GM23248 (cell line): ENCODE data around the gene TCTA. TPM values are rescaled to one million over a fixed set of nuclear protein-coding genes. Genes with fewer than 3 reads are reported as not detected.

ENCODE experiments used
- DNase-seq: peaks from one replicate; pipeline ENCODE4 v3.0.0-alpha.2; 2015
- H2AFZ ChIP-seq: fragments of 200-600 bp; sonication (generic); 2 replicates; pipeline ENCODE4 v1.6.1; 2016; ENCODE audit warnings: antibody characterized with exemption
- H3F3A ChIP-seq: fragments of 200-600 bp; sonication (generic); 2 replicates; pipeline ENCODE4 v1.6.1; 2016; ENCODE audit warnings: mild to moderate bottlenecking, antibody characterized with exemption, mixed run types; ENCODE audit not compliant: insufficient read depth
- H3K27ac ChIP-seq: fragments of 200-600 bp; sonication (generic); 2 replicates; pipeline ENCODE4 v1.5.1; 2016; ENCODE audit warnings: mild to moderate bottlenecking
- H3K27me3 ChIP-seq: fragments of 200-600 bp; sonication (generic); replicated peaks from 2 replicates; pipeline ENCODE4 v1.6.1; 2016; ENCODE audit warnings: mild to moderate bottlenecking; ENCODE audit not compliant: insufficient read depth
- H3K36me3 ChIP-seq: fragments of 200-600 bp; sonication (generic); 2 replicates; pipeline ENCODE4 v1.6.1; 2016; ENCODE audit warnings: low read depth, mild to moderate bottlenecking
- H3K4me1 ChIP-seq: fragments of 200-600 bp; sonication (generic); 2 replicates; pipeline ENCODE4 v1.6.1; 2016; ENCODE audit warnings: mild to moderate bottlenecking; ENCODE audit not compliant: insufficient read depth
- H3K4me2 ChIP-seq: fragments of 200-600 bp; sonication (generic); one replicate; pipeline ENCODE4 v1.6.1; 2016; ENCODE audit warnings: mild to moderate bottlenecking; ENCODE audit not compliant: unreplicated experiment
- H3K4me3 ChIP-seq: fragments of 200-600 bp; sonication (generic); 2 replicates; pipeline ENCODE4 v1.5.1; 2016; ENCODE audit warnings: mild to moderate bottlenecking
- H3K79me2 ChIP-seq: fragments of 200-600 bp; sonication (generic); 2 replicates; pipeline ENCODE4 v1.6.1; 2016; ENCODE audit warnings: mild to moderate bottlenecking; ENCODE audit not compliant: insufficient read depth
- H3K9ac ChIP-seq: fragments of 200-600 bp; sonication (generic); 2 replicates; pipeline ENCODE4 v1.6.1; 2016; ENCODE audit warnings: mild to moderate bottlenecking
- H3K9me2 ChIP-seq: fragments of 200-600 bp; sonication (generic); 2 replicates; pipeline ENCODE4 v1.6.1; 2016; ENCODE audit warnings: mixed run types, mild to moderate bottlenecking, moderate library complexity; ENCODE audit not compliant: insufficient read depth
- H3K9me3 ChIP-seq: fragments of 200-600 bp; sonication (generic); one replicate; pipeline ENCODE4 v1.6.1; 2017; ENCODE audit warnings: low read depth
- H4K20me1 ChIP-seq: fragments of 200-600 bp; sonication (generic); 2 replicates; pipeline ENCODE4 v1.6.0; 2016; ENCODE audit not compliant: insufficient read depth
- EZH2 ChIP-seq: fragments of 200-600 bp; sonication (generic); IDR thresholded peaks from 2 replicates; pipeline ENCODE4 v1.6.1; 2018; ENCODE audit warnings: antibody characterized with exemption, mild to moderate bottlenecking; ENCODE audit not compliant: insufficient read depth, poor library complexity, severe bottlenecking
- EZH2phosphoT487 ChIP-seq: fragments of 200-600 bp; sonication (generic); IDR thresholded peaks from 2 replicates; pipeline ENCODE4 v1.6.1; 2018; ENCODE audit warnings: antibody characterized with exemption, moderate library complexity, mild to moderate bottlenecking, low read depth; ENCODE audit not compliant: insufficient read depth
- WGBS, 2 experiments: methylation state at CpG; one replicate each; pipeline ENCODE4 v1.1.6; 2015 to 2017; ENCODE audit warnings: low lambda C conversion rate in 2 of 2, low coverage in 1 of 2; ENCODE audit errors: missing lambda C conversion rate in 2 of 2; 5-methylcytosine and 5-hydroxymethylcytosine counted together
- in situ Hi-C: fragments of 300-500 bp; cut with MboI; formaldehyde crosslinking; loops from 2 replicates; pipeline ENCODE4 v1.15.0; 2020
- polyA plus RNA-seq: library from polyadenylated mRNA; unstranded; fragments of >200 nt; fragmentation: Nextera tagmentation; extraction: Ambion mirVana; gene quantifications from 2 replicates; pipeline ENCODE4 v1.2.1, GENCODE V29; 2016
- total RNA-seq: library from RNA; depleted of rRNA; stranded (reverse); fragments of >200 nt; shearing (Covaris generic); gene quantifications from 2 replicates; pipeline ENCODE4 v1.2.3, GENCODE V29; 2014

Gene TCTA
- total and polyA plus RNA-seq, 2 experiments from 2014 or later: 52.2 to 55.7 TPM

DNA sequence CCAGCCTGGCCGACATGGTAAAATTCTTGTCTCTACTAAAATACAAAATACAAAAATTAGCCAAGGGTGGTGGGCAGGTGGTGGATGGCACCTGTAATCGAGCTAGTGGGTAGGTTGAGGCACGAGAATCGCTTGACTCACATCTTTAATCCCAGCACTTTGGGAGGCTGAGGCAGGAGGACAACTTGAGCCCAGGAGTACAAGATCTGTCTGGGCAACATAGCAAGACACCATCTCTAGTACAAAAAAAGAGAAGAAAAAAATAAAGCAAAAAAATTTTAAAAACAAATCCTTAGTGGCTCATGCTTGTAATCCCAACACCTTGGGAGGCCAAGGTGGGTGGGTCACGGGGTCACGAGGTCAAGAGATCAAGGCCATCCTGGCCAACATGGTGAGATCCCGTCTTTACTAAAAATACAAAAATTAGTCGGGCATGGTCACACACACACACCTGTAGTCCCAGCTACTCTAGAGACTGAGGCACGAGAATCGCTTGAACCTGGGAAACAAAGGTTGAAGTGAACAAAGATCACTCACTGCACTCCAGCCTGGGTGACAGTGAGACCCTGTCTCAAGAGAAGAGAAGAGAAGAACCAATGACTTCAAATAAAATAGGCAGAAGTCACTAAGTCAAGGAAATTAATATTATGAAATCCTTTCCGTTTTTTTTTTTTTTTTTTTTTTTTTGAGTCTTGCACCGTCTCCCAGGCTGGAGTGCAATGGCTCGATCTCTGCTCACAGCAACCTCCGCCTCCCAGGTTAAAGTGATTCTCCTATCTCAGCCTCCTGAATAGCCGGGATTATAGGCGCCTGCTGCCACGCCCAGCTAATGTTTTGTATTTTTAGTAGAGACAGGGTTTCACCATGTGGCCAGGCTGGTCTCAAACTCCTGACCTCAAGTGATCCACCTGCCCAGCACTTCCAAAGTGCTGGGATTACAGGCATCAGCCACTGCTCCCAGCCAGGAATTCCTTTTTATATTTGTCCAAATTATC is 5.4 kb upstream of the TCTA start:
- 52 to 55% methylated on average over 17 of the region's 17 CpGs for WGBS, 2 experiments
- H4K20me1 ChIP-seq: peaks cover 50% of the 10 kb centered on the region
- peaks cover 99% of the 10 kb centered on the region for H3K79me2 ChIP-seq
- no peak overlapping the region for H2AFZ ChIP-seq
- H3K9me3 ChIP-seq: no peaks in the 10 kb centered on the region
- H3K4me3 ChIP-seq: peak overlapping the region; percentile 37; the same call in 1 of the 2 replicates
- DNase-seq: no peak
- H3K36me3 ChIP-seq: 0 out of 2 replicates have a peak, but pooled peaks cover 3% of the 10 kb centered on the region
- H3K27ac ChIP-seq: peak overlapping the region; percentile 53
- H3K27me3 ChIP-seq: no peaks in the 10 kb centered on the region
- H3K4me1 ChIP-seq: peaks cover 38% of the 10 kb centered on the region
- no peak for TF ChIP-seq EZH2phosphoT487
- no peak for TF ChIP-seq EZH2
- no peak overlapping the region; the same call in 1 of the 2 replicates for H3K9ac ChIP-seq
- in situ Hi-C loops: no loop called here
- H3K4me2 ChIP-seq: peak overlapping the region; percentile 58
- H3F3A ChIP-seq: peaks cover 56% of the 10 kb centered on the region
- H3K9me2 ChIP-seq: no peaks in the 10 kb centered on the region

DNA sequence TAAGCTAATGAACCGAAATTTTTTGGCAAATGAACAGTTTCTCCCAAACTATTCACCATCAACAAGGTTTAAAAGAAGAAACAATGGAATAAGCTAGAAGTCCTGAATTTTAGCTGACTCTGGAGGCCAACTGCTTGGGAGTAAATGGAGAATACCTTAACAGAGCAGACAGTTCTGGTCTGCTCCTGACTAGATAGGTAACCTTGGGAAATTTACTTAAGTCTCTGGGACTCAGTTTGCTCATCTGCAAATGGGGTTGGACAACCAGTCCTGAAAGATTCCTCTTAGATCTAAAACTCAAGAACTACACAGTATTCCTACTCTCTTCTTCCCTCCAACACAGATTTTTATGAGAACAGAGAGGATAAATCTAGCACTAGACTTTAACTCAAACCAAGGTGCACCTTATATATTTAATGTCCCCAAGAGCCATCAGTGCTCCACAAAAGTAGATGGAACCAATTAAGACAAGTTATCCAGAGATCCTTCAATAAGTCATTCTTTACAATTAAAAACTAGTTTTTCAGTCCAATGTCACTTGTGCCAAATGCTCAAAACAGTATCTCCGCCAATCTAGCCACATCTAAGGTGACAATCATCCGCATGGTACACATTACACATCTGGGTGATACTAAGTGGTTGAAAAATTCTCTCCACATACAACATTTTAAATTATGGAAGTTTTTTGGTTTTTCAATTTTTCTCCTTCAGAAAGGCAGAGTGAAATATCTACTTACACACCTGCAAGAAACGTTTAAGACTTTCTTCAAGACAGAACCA is 2.0 kb upstream of the TCTA start:
- TF ChIP-seq EZH2phosphoT487: no peak
- no peak for TF ChIP-seq EZH2
- no peak for DNase-seq
- Histone ChIP-seq H3K4me2 (peak overlapping the region; percentile 99), H4K20me1 (peaks cover 42% of the 10 kb centered on the region), H3K27ac (peak overlapping the region; percentile 84), H3K9me2 (no peaks in the 10 kb centered on the region), H3K9me3 (no peaks in the 10 kb centered on the region), H3K4me1 (peaks cover 51% of the 10 kb centered on the region), H3K9ac (peak overlapping the region; percentile 92), H3K27me3 (no peaks in the 10 kb centered on the region), H3K36me3 (no peaks in the 10 kb centered on the region; the same call in 1 of the 2 replicates), H3K79me2 (peaks cover 96% of the 10 kb centered on the region), H2AFZ (no peak overlapping the region), H3F3A (peaks cover 39% of the 10 kb centered on the region), H3K4me3 (peak overlapping the region; percentile 83)
- WGBS, 2 experiments: 9 to 10% methylated on average over 4 of the region's 4 CpGs
- in situ Hi-C loops: no loop called here

DNA sequence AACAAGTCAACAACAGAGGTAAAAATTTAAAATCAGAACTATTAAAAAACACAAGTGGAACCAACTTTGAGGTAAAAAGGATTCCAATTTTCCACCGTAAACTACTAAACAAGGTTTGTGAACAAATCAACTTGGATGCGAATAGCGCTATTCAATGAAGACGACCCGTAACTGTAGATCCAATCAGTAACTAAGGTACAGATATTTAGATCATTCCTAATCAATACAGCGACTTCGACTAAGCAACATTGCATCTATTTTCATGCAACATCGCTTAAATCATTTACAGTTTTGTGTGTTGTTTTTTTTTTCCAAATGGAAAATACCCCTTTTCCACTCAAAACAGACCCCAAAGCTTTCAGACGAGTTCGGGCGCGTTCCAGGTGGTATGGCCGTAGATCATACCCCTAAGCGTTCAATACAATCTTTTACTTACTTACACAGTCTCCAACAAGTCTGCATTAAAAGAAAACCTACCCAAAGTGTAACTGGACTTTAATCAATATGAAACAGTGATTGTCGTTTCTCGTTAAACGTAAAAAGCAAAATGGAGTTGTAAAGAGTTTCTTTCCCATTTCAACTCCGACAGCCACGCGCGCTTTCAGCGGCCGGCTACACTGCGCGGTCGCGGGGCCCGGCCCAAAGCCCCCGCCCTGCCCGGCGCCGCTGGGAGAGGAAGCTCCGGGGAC is 1.2 kb upstream of the TCTA start:
- Histone ChIP-seq H3F3A (peaks cover 31% of the 10 kb centered on the region), H3K9me2 (no peaks in the 10 kb centered on the region), H3K27ac (peak overlapping the region; percentile 84), H2AFZ (no peak overlapping the region), H3K4me1 (peaks cover 44% of the 10 kb centered on the region), H3K4me2 (peak overlapping the region; percentile 99), H3K9ac (peak overlapping the region; percentile 92), H4K20me1 (peaks cover 36% of the 10 kb centered on the region), H3K79me2 (peaks cover 96% of the 10 kb centered on the region), H3K27me3 (no peaks in the 10 kb centered on the region), H3K36me3 (no peaks in the 10 kb centered on the region; the same call in 1 of the 2 replicates), H3K4me3 (peak overlapping the region; percentile 83), H3K9me3 (no peaks in the 10 kb centered on the region)
- WGBS, 2 experiments: 1 to 2% methylated on average over 30 to 32 of the region's 33 CpGs
- TF ChIP-seq EZH2: no peak
- TF ChIP-seq EZH2phosphoT487: no peak
- DNase-seq: peak; percentile 77
- in situ Hi-C loops: no loop called here
